Panc1 (cell line): Measurements from ENCODE around the gene PACSIN1.

ENCODE experiments used
- CTCF ChIP-seq: fragments of 450-650 bp; IDR thresholded peaks from 2 replicates; pipeline ENCODE4 v1.5.1; 2017; ENCODE audit warnings: mild to moderate bottlenecking
- REST ChIP-seq, 2 experiments: IDR thresholded peaks; 2 replicates each; pipeline ENCODE4 v1.6.1; 2011 to 2012; ENCODE audit warnings: low read depth in 2 of 2, control low read depth in 1 of 2, low read length in 1 of 2, mild to moderate bottlenecking in 1 of 2, moderate library complexity in 1 of 2; ENCODE audit not compliant: insufficient read depth in 1 of 2

- TF ChIP-seq CTCF (no peak), REST (IDR thresholded peaks at IDR 0.05; ENCODE audit: insufficient read depth in 1 of 2, low read depth in 2 of 2, low read length in 1 of 2) (no peak)
Observed at GRCh38 chr6:34562350-34562749, 96.5 kb downstream of the PACSIN1 start.
